ENCODE measurements around the gene KRTAP10-7.

DNA sequence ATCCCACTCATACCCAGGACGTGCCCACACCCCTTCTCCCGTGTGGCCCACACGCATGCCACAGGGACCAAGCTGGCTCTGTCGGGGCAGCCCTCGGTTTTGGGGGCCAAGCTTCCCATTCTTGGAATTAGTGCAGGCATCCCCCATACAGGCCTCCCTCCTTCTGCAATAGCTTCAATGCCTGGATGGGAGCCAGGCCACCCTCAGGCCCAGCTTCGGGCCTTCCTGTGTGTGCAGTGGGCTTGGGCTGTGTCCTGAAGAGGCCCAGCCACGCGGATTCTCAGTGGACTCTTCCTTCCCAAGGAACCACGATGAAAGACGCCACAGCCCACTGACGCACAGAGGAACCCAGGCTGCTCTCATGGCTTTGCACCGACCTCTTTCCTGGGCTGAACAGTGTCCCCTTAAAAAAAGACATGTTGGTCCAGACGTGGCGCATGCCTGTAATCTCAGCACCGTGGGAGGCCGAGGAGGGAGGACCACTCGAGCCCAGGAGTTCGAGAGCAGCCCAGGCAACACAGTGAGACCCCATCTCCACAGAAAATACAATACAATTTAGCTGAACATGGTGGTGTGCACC is 49.2 kb downstream of the KRTAP10-7 start:
- TF ChIP-seq, protein P1, sequence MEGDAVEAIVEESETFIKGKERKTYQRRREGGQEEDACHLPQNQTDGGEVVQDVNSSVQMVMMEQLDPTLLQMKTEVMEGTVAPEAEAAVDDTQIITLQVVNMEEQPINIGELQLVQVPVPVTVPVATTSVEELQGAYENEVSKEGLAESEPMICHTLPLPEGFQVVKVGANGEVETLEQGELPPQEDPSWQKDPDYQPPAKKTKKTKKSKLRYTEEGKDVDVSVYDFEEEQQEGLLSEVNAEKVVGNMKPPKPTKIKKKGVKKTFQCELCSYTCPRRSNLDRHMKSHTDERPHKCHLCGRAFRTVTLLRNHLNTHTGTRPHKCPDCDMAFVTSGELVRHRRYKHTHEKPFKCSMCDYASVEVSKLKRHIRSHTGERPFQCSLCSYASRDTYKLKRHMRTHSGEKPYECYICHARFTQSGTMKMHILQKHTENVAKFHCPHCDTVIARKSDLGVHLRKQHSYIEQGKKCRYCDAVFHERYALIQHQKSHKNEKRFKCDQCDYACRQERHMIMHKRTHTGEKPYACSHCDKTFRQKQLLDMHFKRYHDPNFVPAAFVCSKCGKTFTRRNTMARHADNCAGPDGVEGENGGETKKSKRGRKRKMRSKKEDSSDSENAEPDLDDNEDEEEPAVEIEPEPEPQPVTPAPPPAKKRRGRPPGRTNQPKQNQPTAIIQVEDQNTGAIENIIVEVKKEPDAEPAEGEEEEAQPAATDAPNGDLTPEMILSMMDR (IDR thresholded peaks at IDR 0.05), result no peak
- TF ChIP-seq EP300 (IDR thresholded peaks at IDR 0.05) (no peak), POLR2AphosphoS5 (IDR thresholded peaks at IDR 0.05) (no peak), POLR2A (IDR thresholded peaks at IDR 0.05) (no peak)
